HCT116 (cell line): ENCODE measurements around the gene ARID4A. TPM values are rescaled to one million over a fixed set of nuclear protein-coding genes. Genes with fewer than 3 reads are reported as not detected.

ENCODE experiments used
- ATAC-seq: fragments of 200-7000 bp; cut with Tn5 transposase; 2 replicates; pipeline ENCODE4 v1.9.1; 2020; ENCODE audit warnings: mild to moderate bottlenecking, moderate library complexity
- BruUV-seq: library from RNA; stranded (reverse); fragments of 400-500 nt; replicated peaks from 2 replicates; lab custom pipeline; 2021; lab: Mats Ljungman, UMichigan
- CTCF ChIA-PET: fragments of 300-600 bp; sonication (Branson Sonifier 250); formaldehyde crosslinking; loops from one replicate; lab custom pipeline; 2021; ENCODE audit warnings: antibody characterized with exemption; lab: Charles Lee
- POLR2A ChIA-PET: fragments of 300-600, 350-600 bp; sonication (Branson Sonifier 250); formaldehyde crosslinking; loops from one replicate; lab custom pipeline; 2021; ENCODE audit warnings: antibody characterized with exemption; lab: Charles Lee
- RAD21 ChIA-PET, 2 experiments: fragments of 300-600 bp; sonication (Branson Sonifier 250); formaldehyde crosslinking; loops; one replicate each; lab custom pipeline; 2023; ENCODE audit warnings: low total read pairs in 2 of 2; ENCODE audit not compliant: uncharacterized antibody in 2 of 2, unreplicated experiment in 2 of 2, low non-redundant PET in 1 of 2; lab: Charles Lee
- DNase-seq: peaks from one replicate; pipeline ENCODE4 v3.0.0-alpha.2; 2010; ENCODE audit warnings: low read depth, low spot score
- H2AFZ ChIP-seq: fragments of 200-600 bp; shearing (Covaris generic), sonication (generic); 2 replicates; pipeline ENCODE4 v1.6.1; 2017; ENCODE audit warnings: low read depth, mixed run types, mixed read lengths, antibody characterized with exemption, low read length; ENCODE audit not compliant: poor library complexity, severe bottlenecking
- H3K27ac ChIP-seq: 2 replicates; pipeline ENCODE4 v1.5.1; 2012; ENCODE audit warnings: low read depth, low read length
- H3K27me3 ChIP-seq: fragments of 200-600 bp; sonication (generic); 2 replicates; pipeline ENCODE4 v1.6.1; 2016; ENCODE audit warnings: mixed run types, low read length, mixed read lengths; ENCODE audit not compliant: insufficient read depth
- H3K36me3 ChIP-seq, 2 experiments: fragments of 200-500 bp in 1 of 2; fragments of 200-600 bp in 1 of 2; sonication (Bioruptor generic) in 1 of 2; sonication (generic) in 1 of 2; 2 replicates each; pipeline versions ENCODE4 v1.5.1 to v1.6.1; 2014 to 2016; ENCODE audit warnings: low read length in 2 of 2, inconsistent platforms in 1 of 2, mixed read lengths in 1 of 2, mixed run types in 1 of 2; ENCODE audit not compliant: insufficient read depth in 2 of 2, control insufficient read depth in 1 of 2
- H3K4me1 ChIP-seq, 2 experiments: fragments of 200-600 bp in 1 of 2; sonication (generic) in 1 of 2; 2 replicates each; pipeline versions ENCODE4 v1.5.1 to v1.6.1; 2012 to 2017; ENCODE audit warnings: low read length in 2 of 2, inconsistent platforms in 1 of 2, mild to moderate bottlenecking in 1 of 2, mixed read lengths in 1 of 2, mixed run types in 1 of 2, moderate library complexity in 1 of 2; ENCODE audit not compliant: insufficient read depth in 2 of 2, control insufficient read depth in 1 of 2
- H3K4me2 ChIP-seq: fragments of 200-600 bp; sonication (generic); 2 replicates; pipeline ENCODE4 v1.6.1; 2017; ENCODE audit warnings: mixed run types, low read length, mixed read lengths
- H3K4me3 ChIP-seq, 2 experiments: fragments of 200-600 bp in 1 of 2; sonication (generic) in 1 of 2; replicated peaks in 1 of 2; 2 replicates each; pipeline ENCODE4 v1.5.1; 2011 to 2016; ENCODE audit warnings: low read length in 2 of 2, control low read depth in 1 of 2, low read depth in 1 of 2, mild to moderate bottlenecking in 1 of 2, mixed read lengths in 1 of 2, mixed run types in 1 of 2
- H3K79me2 ChIP-seq: fragments of 200-600 bp; sonication (generic); 2 replicates; pipeline ENCODE4 v1.6.1; 2017; ENCODE audit warnings: mild to moderate bottlenecking, mixed run types, low read length, moderate library complexity, mixed read lengths; ENCODE audit not compliant: insufficient read depth
- H3K9ac ChIP-seq: fragments of 200-600 bp; sonication (generic); 2 replicates; pipeline ENCODE4 v1.6.1; 2016; ENCODE audit warnings: low read length, mixed read lengths
- H3K9me2 ChIP-seq: fragments of 200-600 bp; sonication (generic), shearing (Covaris generic); 2 replicates; pipeline ENCODE4 v1.6.1; 2017; ENCODE audit warnings: mixed run types, mild to moderate bottlenecking, moderate library complexity; ENCODE audit not compliant: insufficient read depth
- H3K9me3 ChIP-seq, 2 experiments: fragments of 200-500 bp in 1 of 2; fragments of 200-600 bp in 1 of 2; sonication (Bioruptor generic) in 1 of 2; sonication (generic) in 1 of 2; 2 replicates each; pipeline ENCODE4 v1.6.1; 2014 to 2017; ENCODE audit warnings: low read length in 2 of 2, mixed read lengths in 2 of 2, inconsistent platforms in 1 of 2, low read depth in 1 of 2, mild to moderate bottlenecking in 1 of 2, mixed run types in 1 of 2, moderate library complexity in 1 of 2; ENCODE audit not compliant: control insufficient read depth in 1 of 2, insufficient read depth in 1 of 2
- H4K20me1 ChIP-seq: fragments of 200-600 bp; sonication (generic), shearing (Covaris generic); 2 replicates; pipeline ENCODE4 v1.6.1; 2017; ENCODE audit warnings: mixed run types, mild to moderate bottlenecking, moderate library complexity; ENCODE audit not compliant: insufficient read depth
- ATF3 ChIP-seq: IDR thresholded peaks from 2 replicates; pipeline ENCODE4 v1.6.1; 2012
- CBX3 ChIP-seq: IDR thresholded peaks from 2 replicates; pipeline ENCODE4 v1.6.1; 2012; ENCODE audit warnings: low read depth
- EGR1 ChIP-seq: IDR thresholded peaks from 2 replicates; pipeline ENCODE4 v1.6.1; 2012; ENCODE audit warnings: low read depth
- ELF1 ChIP-seq: IDR thresholded peaks from 2 replicates; pipeline ENCODE4 v1.6.1; 2012; ENCODE audit warnings: low read depth, borderline replicate concordance
- EZH2 ChIP-seq: fragments of 200-600 bp; sonication (generic); IDR thresholded peaks from 2 replicates; pipeline ENCODE4 v1.6.1; 2017; ENCODE audit warnings: antibody characterized with exemption, mixed run types
- FOSL1 ChIP-seq: IDR thresholded peaks from 2 replicates; pipeline ENCODE4 v1.6.1; 2012; ENCODE audit warnings: low read depth
- JUND ChIP-seq: IDR thresholded peaks from 2 replicates; pipeline ENCODE4 v1.6.1; 2012
- MAX ChIP-seq: IDR thresholded peaks from 2 replicates; pipeline ENCODE4 v1.6.1; 2012
- POLR2A ChIP-seq: IDR thresholded peaks from 2 replicates; pipeline ENCODE4 v1.7.0; 2011; ENCODE audit warnings: borderline replicate concordance; ENCODE audit not compliant: insufficient read depth, insufficient read length; ENCODE audit errors: extremely low read depth
- POLR2AphosphoS5 ChIP-seq: IDR thresholded peaks from 2 replicates; pipeline ENCODE4 v1.6.1; 2011; ENCODE audit warnings: mild to moderate bottlenecking, low read depth, low read length, moderate library complexity
- SIN3A ChIP-seq: IDR thresholded peaks from 2 replicates; pipeline ENCODE4 v1.6.1; 2012; ENCODE audit warnings: low read depth
- SP1 ChIP-seq: IDR thresholded peaks from 2 replicates; pipeline ENCODE4 v1.6.1; 2012; ENCODE audit warnings: low read depth
- SRF ChIP-seq: IDR thresholded peaks from 2 replicates; pipeline ENCODE4 v1.6.1; 2012; ENCODE audit warnings: low read depth
- TCF7L2 ChIP-seq: IDR thresholded peaks from 2 replicates; pipeline ENCODE4 v1.7.0; 2011; ENCODE audit warnings: borderline replicate concordance, inconsistent platforms; ENCODE audit not compliant: insufficient read depth, insufficient read length; ENCODE audit errors: extremely low read depth
- YY1 ChIP-seq: IDR thresholded peaks from 2 replicates; pipeline ENCODE4 v1.6.1; 2011; ENCODE audit warnings: low read length, low read depth, moderate library complexity, mild to moderate bottlenecking; ENCODE audit not compliant: insufficient replicate concordance; ENCODE audit errors: extremely low read depth
- ZBTB33 ChIP-seq: IDR thresholded peaks from 2 replicates; pipeline ENCODE4 v1.6.1; 2011; ENCODE audit warnings: mild to moderate bottlenecking, low read length, moderate library complexity; ENCODE audit not compliant: insufficient replicate concordance; ENCODE audit errors: extremely low read depth
- ZFX ChIP-seq: fragments of 450-650 bp; IDR thresholded peaks from 2 replicates; pipeline ENCODE4 v1.6.1; 2017
- intact Hi-C: fragments of 100-400 bp; cut with micrococcal nuclease; formaldehyde crosslinking; loops from 2 replicates; pipeline ENCODE4 v1.10.0; 2022
- total RNA-seq: library from RNA; stranded (reverse); gene quantifications from one replicate; pipeline ENCODE4 v1.2.1, GENCODE V29; 2021; ENCODE audit not compliant: unreplicated experiment

Gene ARID4A
- total RNA-seq, 1 experiment from 2014 or later = 13.9 TPM

- no peak for ATAC-seq
- CTCF ChIA-PET = no interaction called here
- intact Hi-C loops = no loop called here
These were observed 9.4 kb downstream of the ARID4A start for GRCh38 chr14:58307597-58308316.

More at GRCh38 chr14:58307597-58308316, 9.4 kb downstream of the ARID4A start:
- no TSS peak for BruUV-seq
- no peak for DNase-seq
- RAD21 ChIA-PET = no interaction called here
- H3K9ac ChIP-seq = no peak overlapping the region
- no peak overlapping the region for H3K4me3 ChIP-seq
- peaks cover 0 to 4% of the 10 kb centered on the region in 2 experiments; a peak in 2 of 4 replicates for H3K36me3 ChIP-seq
- TF ChIP-seq ATF3 = no peak
- no peak for TF ChIP-seq ZFX
- TF ChIP-seq YY1 = no peak
- TF ChIP-seq SRF = no peak
- TF ChIP-seq EZH2 = no peak
- TF ChIP-seq EGR1 = no peak
- no peak for TF ChIP-seq MAX
- TF ChIP-seq ELF1 = no peak
- no peak for TF ChIP-seq CBX3
- no peak for TF ChIP-seq POLR2AphosphoS5
- TF ChIP-seq FOSL1 = no peak
- TF ChIP-seq ZBTB33 = no peak
- no peak for TF ChIP-seq TCF7L2
- no peak for TF ChIP-seq SIN3A
- TF ChIP-seq POLR2A = no peak
- TF ChIP-seq JUND = no peak
- TF ChIP-seq SP1 = no peak
- H3K9me3 ChIP-seq = no peaks in the 10 kb centered on the region
- no peak overlapping the region for H3K4me2 ChIP-seq
- H3K79me2 ChIP-seq = no peaks in the 10 kb centered on the region
- no peak overlapping the region for H2AFZ ChIP-seq
- no peaks in the 10 kb centered on the region for H4K20me1 ChIP-seq
- H3K9me2 ChIP-seq = no peaks in the 10 kb centered on the region
- POLR2A ChIA-PET = interaction anchor here (1.4 kb wide), 1 partner anchor 9 kb away, joined by 5 read pairs; the partner anchor contains the start of gene ARID4A
- H3K27me3 ChIP-seq = no peaks in the 10 kb centered on the region
- H3K4me1 ChIP-seq = no peaks in the 10 kb centered on the region
- H3K27ac ChIP-seq = no peak overlapping the region
